Transverse colon (tissue), 4 donors: ENCODE measurements around the gene BRIP1.

Source experiments
- POLR2A ChIP-seq: fragments of 450-650 bp; IDR thresholded peaks from one replicate; pipeline ENCODE4 v1.6.1; 2016; ENCODE audit warnings: antibody characterized with exemption, mild to moderate bottlenecking, moderate library complexity
- POLR2AphosphoS5 ChIP-seq, 3 donors: sonication (generic); formaldehyde crosslinking; IDR thresholded peaks; one replicate each; pipeline ENCODE4 v1.6.1; 2016; ENCODE audit warnings: antibody characterized with exemption in 3 of 3
- TF ChIP-seq, protein P1 (sequence below), 5 experiments: fragments of 200-600 bp in 3 of 5; fragments of 450-650 bp in 2 of 5; sonication (generic) in 3 of 5; IDR thresholded peaks; 1 replicate in 2 of 5; 2 replicates in 3 of 5; pipeline ENCODE4 v1.5.1; 2016 to 2017; ENCODE audit warnings: antibody characterized with exemption in 5 of 5, inconsistent platforms in 3 of 5, mild to moderate bottlenecking in 2 of 5, moderate library complexity in 1 of 5

DNA sequence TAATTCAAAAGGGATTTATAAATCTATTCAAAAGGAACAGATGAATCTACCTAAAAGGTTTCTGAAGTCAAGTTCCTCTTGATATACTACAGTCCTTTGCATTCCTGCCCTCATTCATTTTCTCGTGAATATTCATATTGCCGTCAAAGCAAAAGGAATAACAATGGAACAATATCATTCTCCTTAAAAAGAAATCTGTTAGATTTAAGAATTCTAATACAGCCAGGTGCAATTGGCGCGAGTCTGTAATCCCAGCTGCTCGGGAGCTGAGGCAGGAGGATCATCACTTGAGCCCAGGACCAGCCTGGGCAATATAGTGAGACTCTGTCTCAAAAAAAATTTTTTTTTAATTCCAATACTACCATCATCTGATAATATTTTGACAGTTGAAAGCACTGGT, 130.3 kb downstream of the BRIP1 start:
- TF ChIP-seq POLR2AphosphoS5 (IDR thresholded peaks at IDR 0.05): no peak
- TF ChIP-seq, protein P1, sequence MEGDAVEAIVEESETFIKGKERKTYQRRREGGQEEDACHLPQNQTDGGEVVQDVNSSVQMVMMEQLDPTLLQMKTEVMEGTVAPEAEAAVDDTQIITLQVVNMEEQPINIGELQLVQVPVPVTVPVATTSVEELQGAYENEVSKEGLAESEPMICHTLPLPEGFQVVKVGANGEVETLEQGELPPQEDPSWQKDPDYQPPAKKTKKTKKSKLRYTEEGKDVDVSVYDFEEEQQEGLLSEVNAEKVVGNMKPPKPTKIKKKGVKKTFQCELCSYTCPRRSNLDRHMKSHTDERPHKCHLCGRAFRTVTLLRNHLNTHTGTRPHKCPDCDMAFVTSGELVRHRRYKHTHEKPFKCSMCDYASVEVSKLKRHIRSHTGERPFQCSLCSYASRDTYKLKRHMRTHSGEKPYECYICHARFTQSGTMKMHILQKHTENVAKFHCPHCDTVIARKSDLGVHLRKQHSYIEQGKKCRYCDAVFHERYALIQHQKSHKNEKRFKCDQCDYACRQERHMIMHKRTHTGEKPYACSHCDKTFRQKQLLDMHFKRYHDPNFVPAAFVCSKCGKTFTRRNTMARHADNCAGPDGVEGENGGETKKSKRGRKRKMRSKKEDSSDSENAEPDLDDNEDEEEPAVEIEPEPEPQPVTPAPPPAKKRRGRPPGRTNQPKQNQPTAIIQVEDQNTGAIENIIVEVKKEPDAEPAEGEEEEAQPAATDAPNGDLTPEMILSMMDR (IDR thresholded peaks at IDR 0.05): no peak
- no peak for TF ChIP-seq POLR2A
